ENCODE data around the gene NDUFV2. TPM values are rescaled to one million over a fixed set of nuclear protein-coding genes. Genes with fewer than 3 reads are reported as not detected.

The NDUFV2 gene
- polyA plus RNA-seq, 3 donors = 55.4 to 184 (median 162) TPM

GRCh38 chr18:9177466-9177865 is 75.0 kb downstream of the NDUFV2 start:
- Mint-ChIP-seq H3K4me1 (peaks cover 59% of the 10 kb centered on the region), H3K36me3 (peaks cover 4 to 7% of the 10 kb centered on the region in 2 donors), H3K4me3 (no peak overlapping the region), H3K27ac (peak overlapping the region in 1 of 7 donors; percentile 37), H3K9me3 (peaks cover 0 to 1% (median 0%) of the 10 kb centered on the region in 7 donors), H3K27me3 (ENCODE audit: low read depth in 3 of 3) (no peaks in the 10 kb centered on the region)
- intact Hi-C loops (cut with micrococcal nuclease) = no loop called here
- no peak for TF ChIP-seq CTCF (IDR thresholded peaks at IDR 0.05)
- peaks cover 23 to 32% of the 10 kb centered on the region in 2 donors for H3K4me1 ChIP-seq (ENCODE audit: control insufficient read depth in 1 of 2, insufficient read depth in 2 of 2, low read length in 2 of 2)
- H3K9me3 ChIP-seq (replicated peaks in 1 of 2; ENCODE audit: control insufficient read depth in 1 of 2, insufficient read depth in 1 of 2, low read length in 2 of 2) = no peaks in the 10 kb centered on the region
- no peak overlapping the region for H3K4me3 ChIP-seq (replicated peaks in 1 of 3; ENCODE audit: low read depth in 2 of 3, low read length in 3 of 3)
- DNase-seq = peak in 1 of 3 donors; percentile 13
- H3K27ac ChIP-seq (ENCODE audit: low read depth in 1 of 2, low read length in 2 of 2) = no peak overlapping the region
- peaks cover 0 to 11% of the 10 kb centered on the region in 2 donors for H3K36me3 ChIP-seq (replicated peaks in 1 of 2; ENCODE audit: control insufficient read depth in 1 of 2, insufficient read depth in 2 of 2, low read length in 2 of 2)
- no peak overlapping the region for H3K9ac ChIP-seq (ENCODE audit: insufficient read depth, low read length, poor library complexity, severe bottlenecking)
- peaks cover 92% of the 10 kb centered on the region for H3K79me2 ChIP-seq (ENCODE audit: insufficient read depth, low read length)
- H3K4me2 ChIP-seq (replicated peaks; ENCODE audit: extremely low read depth, low read length, poor library complexity, severe bottlenecking) = no peak overlapping the region
- H4K20me1 ChIP-seq (ENCODE audit: insufficient read depth, low read length) = peaks cover 100% of the 10 kb centered on the region
- H2AFZ ChIP-seq (ENCODE audit: insufficient read depth, low read depth, low read length, poor library complexity, severe bottlenecking) = no peak overlapping the region
- WGBS (ENCODE audit: insufficient coverage) = no CpG with 5 or more reads among the region's 4 CpGs
- H3K27me3 ChIP-seq (ENCODE audit: control insufficient read depth in 2 of 2, insufficient read depth in 2 of 2, low read length in 2 of 2) = no peaks in the 10 kb centered on the region

- no peak overlapping the region for H3K4me3 Mint-ChIP-seq
These were observed 76.1 kb downstream of the NDUFV2 start for GRCh38 chr18:9178557-9178956.

More at GRCh38 chr18:9178557-9178956, 76.1 kb downstream of the NDUFV2 start:
- Mint-ChIP-seq H3K36me3 (peaks cover 11% of the 10 kb centered on the region in 2 donors), H3K27ac (no peak overlapping the region), H3K4me1 (peaks cover 59% of the 10 kb centered on the region), H3K27me3 (ENCODE audit: low read depth in 3 of 3) (no peaks in the 10 kb centered on the region), H3K9me3 (no peaks in the 10 kb centered on the region)
- H3K36me3 ChIP-seq (replicated peaks in 1 of 2; ENCODE audit: control insufficient read depth in 1 of 2, insufficient read depth in 2 of 2, low read length in 2 of 2) = peaks cover 0 to 11% of the 10 kb centered on the region in 2 donors
- peaks cover 15 to 29% of the 10 kb centered on the region in 2 donors for H3K4me1 ChIP-seq (ENCODE audit: control insufficient read depth in 1 of 2, insufficient read depth in 2 of 2, low read length in 2 of 2)
- intact Hi-C loops (cut with micrococcal nuclease) = no loop called here
- TF ChIP-seq CTCF (IDR thresholded peaks at IDR 0.05) = no peak
- peaks cover 100% of the 10 kb centered on the region for H4K20me1 ChIP-seq (ENCODE audit: insufficient read depth, low read length)
- no peak overlapping the region for H3K4me2 ChIP-seq (replicated peaks; ENCODE audit: extremely low read depth, low read length, poor library complexity, severe bottlenecking)
- H3K4me3 ChIP-seq (replicated peaks in 1 of 3; ENCODE audit: low read depth in 2 of 3, low read length in 3 of 3) = no peak overlapping the region
- H2AFZ ChIP-seq (ENCODE audit: insufficient read depth, low read depth, low read length, poor library complexity, severe bottlenecking) = no peak overlapping the region
- H3K9ac ChIP-seq (ENCODE audit: insufficient read depth, low read length, poor library complexity, severe bottlenecking) = no peak overlapping the region
- WGBS (ENCODE audit: insufficient coverage) = no CpG with 5 or more reads among the region's 1 CpG
- no peak overlapping the region for H3K27ac ChIP-seq (ENCODE audit: low read depth in 1 of 2, low read length in 2 of 2)
- no peak for DNase-seq
- no peaks in the 10 kb centered on the region for H3K9me3 ChIP-seq (replicated peaks in 1 of 2; ENCODE audit: control insufficient read depth in 1 of 2, insufficient read depth in 1 of 2, low read length in 2 of 2)
- peaks cover 87% of the 10 kb centered on the region for H3K79me2 ChIP-seq (ENCODE audit: insufficient read depth, low read length)
- H3K27me3 ChIP-seq (ENCODE audit: control insufficient read depth in 2 of 2, insufficient read depth in 2 of 2, low read length in 2 of 2) = no peaks in the 10 kb centered on the region
